CD4-positive, alpha-beta T cell treated with Interleukin-4 for 4 hours (primary cell): Measurements from ENCODE around the gene RAB11FIP3.

Source experiments
- DNase-seq: peaks from one replicate; pipeline ENCODE4 v3.0.0-alpha.2; 2020

RAB11FIP3 gene

DNA sequence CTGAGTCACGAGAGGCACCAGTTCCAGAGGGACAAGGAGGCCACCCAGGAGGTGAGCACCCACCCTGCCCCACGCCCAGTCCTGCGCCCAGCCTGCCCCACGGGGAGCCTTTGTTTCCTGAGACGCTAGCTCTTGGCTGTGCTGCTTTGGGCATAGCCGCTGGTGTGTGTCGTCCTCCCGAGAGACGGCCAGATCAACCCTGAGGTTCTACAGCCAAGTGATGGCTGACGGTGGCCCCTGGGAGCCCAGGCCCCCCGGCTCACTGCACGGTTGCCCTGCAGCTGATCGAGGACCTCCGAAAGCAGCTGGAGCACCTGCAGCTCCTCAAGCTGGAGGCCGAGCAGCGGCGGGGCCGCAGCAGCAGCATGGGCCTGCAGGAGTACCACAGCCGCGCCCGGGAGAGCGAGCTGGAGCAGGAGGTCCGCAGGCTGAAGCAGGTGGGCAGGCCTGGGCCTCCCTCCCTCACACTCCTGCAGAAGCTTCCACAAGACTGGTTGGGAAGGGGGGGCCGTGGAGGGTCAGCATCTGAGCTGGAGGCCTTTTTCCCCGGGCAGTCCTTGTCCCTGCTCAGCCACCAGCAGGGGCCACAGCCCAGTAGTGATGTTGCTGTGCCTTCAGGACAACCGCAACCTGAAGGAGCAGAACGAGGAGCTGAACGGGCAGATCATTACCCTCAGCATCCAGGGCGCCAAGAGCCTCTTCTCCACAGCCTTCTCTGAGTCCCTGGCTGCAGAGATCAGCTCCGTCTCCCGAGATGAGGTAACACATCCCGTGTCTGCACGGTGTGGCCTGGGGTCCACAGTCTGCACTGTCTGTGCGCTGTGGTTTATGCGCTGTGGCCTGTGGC lies 94.6 kb downstream of the RAB11FIP3 start:
- DNase-seq = no peak

DNA sequence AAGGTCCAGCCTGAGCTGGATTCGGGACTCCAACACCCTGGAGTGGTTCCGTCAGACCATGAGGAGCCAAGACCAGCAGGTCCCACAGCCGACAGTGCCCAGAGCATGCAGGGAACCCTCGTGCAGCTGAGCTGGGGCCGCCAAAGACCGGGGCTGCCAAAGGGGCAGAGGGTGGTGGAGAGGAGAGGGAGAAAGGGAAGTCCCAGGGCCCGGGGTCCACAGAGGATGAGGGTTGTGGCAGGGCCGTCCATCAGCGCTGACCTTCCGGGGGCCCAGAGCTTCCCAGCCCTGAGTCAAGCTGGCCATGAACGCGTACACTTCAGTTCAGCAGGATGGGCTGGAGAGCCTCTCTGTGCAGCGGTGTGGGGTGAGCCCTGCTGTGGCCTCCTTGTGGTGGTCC lies 95.4 kb downstream of the RAB11FIP3 start:
- no peak for DNase-seq

DNA sequence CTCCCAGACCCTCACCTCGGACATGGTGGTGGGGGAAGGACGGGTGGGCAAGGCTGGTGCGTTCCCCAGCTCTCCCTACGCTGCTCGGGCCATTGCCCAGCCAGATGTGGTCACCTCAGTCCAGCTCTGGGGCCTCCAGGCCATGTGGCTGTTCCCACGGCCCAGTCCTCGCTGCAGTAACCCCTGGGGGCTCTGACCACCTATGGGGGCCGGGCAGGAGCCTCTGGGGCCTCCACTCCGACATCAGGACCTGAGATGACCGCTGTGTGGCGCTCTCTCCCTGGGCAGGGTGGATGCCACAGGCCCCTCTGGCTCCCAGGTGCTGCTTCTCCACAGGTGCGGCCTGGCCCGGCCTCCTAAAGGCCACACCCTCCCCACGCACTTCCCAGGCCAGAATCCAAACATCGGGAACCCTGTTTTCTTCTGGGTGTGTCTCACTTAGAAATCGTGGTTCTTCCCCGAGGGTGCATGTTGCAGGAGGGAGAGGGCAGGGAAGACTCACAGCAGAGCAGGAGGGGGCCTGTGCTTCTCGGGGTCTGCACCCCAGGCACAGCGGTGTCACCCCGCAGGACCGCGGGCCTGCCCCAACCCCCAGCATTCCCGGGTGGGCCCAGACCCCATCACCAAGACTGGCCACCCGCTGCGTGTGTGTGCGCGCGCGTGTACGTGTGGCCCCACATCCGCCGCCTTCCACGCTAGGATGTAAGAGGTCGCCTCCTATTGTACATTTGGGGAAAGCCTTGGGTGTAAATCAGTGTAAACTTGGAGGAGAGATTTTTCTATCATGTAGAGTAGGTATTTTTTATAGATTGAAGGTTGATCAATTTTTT lies 96.1 kb downstream of the RAB11FIP3 start:
- DNase-seq = no peak

DNA sequence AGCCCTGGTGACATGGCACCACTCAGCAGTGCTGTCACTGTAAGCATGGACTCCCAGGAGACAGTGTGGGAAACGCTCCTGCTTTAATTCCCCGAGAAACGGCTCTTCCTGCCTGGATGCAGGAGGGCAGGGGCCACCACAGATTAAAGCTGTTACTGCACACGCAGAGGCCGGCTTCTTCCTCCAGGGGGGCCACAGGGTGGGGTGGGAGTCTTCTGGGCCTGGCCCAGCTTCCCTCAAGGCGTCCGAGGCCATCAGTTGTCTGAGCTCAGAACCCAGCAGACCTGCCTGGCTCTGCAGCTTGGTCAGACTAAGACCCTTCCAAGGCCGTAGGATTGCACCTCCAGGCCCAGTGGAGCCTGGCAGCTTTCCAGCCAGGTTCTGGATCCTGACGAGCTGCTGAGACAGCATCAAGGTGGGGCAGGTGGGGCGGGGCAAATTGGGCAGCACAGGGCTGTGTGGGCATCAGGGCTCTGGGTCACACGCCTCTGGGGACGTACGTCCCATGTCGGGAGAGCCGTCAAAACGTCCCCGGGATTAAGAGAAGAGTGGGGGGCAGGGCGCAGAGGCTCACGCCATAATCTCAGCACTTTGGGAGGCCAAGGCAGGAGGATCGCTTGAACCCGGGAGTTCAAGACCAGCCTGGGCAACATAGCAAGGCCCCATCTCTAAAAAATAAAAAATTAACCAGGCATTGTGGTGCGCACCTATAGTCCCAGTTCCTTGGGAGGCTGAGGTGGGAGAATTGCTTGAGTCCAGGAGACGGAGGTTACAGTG lies 97.1 kb downstream of the RAB11FIP3 start:
- DNase-seq = no peak

DNA sequence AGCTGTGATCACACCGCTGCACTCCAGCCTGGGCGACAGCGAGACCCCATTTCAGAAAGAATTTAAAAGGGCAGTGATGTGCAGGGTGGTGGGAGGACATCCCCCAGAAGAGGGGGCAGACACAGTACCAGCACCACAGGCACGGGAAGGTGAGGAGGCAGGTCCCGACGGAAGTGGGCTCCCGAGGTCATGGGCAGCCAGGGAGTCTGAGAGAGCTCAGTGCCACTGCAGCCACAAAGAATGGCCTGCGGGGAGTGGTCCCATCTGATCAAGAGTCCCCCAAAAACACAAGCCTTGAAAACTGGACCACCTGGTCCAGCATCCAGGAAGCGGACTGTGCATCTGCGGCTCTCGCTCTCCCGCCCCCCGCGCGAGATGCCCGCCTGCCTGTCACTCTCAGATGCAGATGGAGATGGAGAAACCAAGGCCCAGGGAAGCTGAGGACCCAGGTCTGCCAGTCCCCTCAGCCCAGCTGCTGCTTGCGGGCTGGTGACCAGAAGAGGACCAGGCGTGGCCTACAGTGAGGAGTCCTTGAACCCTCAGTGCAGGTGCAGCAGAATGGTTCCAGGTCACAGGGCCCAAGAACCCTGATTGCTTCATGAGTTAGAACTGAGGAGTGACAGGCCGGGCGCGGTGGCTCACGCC lies 97.8 kb downstream of the RAB11FIP3 start:
- no peak for DNase-seq

DNA sequence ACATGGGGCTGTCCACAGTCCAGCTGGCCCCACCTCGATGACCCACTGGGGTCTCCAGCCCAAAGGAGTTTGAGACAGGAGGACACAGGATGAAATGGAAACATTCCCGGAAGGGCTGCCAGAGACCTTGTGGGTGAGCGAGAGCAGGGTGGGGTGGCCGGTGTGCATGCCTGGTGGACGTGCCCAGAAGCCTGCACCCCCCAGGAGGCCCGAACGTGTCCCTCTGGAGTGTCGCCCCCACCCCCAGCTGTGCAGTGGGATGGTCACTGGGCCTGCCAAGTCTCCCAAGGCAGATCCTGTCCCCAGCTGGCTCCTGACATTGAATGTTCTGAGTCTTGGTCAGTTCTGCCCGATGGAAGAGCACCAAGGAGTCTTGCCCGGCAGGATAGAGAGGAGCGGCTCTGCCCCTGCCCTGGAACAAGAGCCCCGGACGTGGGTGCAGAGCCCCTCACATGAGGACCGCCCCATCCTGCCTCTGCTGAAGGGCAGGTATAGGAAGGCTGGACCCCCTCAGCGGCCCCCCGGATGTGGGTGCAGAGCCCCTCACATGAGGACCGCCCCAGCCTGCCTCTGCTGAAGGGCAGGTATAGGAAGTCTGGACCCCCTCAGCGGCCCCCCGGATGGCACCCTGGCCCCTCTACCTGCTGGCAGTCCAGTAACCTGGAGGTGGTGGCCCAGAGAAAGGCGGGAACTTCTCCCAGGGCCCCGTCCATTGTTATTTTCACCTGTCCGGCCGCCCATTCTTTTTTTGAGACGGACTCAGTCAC lies 99.0 kb downstream of the RAB11FIP3 start:
- DNase-seq = no peak

DNA sequence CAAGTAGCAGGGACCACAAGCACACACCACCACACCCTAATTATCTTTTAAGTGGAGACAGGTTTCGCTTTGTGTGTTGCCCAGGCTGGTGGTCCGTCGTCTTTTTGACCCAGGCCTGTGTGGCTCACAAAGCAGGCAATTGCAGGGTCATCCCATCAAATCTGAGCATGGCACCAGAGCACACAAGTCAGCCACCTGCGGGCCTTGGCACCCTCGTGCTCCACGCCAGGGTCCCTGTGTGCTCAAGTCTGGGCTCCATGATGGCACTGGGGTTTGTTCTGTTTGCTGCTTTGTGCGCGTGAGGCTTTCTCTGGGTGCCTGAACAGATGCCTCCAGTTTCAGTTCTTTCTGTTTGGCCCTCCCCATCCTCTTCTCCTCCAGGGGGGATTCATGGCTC lies 99.7 kb downstream of the RAB11FIP3 start:
- DNase-seq = no peak

DNA sequence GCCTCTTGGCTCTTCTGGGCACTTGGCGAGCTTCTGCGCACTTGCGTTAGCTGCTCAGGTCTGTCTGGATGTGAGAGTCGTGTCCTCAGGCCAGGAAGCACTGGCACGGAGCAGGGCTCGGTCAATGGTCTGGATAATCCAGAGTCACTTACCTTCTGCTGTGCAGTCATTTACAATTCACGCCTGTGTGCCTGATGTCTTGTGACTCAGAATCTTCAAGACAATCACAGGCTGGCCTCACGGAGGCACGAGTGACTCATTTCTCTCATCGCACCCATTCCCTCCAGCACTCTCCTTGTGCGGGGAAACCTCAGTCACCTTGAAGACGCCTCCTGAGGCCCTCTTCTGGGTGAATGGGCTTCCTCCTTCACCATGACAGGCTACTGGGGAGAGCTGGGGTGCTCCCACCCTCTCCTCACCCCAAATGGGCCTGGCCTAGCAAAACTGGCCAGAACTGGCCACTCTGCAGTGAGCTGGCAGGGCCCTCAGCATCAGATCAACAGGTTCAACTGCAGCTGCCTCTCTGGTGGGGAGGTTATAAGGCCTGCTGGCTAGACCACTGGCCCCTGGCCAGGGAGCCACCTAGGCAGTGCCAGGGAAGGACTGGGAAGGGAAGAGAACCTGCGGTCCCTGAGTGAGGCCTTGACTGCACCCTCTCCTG lies 100.2 kb downstream of the RAB11FIP3 start:
- DNase-seq = peak; percentile 74

DNA sequence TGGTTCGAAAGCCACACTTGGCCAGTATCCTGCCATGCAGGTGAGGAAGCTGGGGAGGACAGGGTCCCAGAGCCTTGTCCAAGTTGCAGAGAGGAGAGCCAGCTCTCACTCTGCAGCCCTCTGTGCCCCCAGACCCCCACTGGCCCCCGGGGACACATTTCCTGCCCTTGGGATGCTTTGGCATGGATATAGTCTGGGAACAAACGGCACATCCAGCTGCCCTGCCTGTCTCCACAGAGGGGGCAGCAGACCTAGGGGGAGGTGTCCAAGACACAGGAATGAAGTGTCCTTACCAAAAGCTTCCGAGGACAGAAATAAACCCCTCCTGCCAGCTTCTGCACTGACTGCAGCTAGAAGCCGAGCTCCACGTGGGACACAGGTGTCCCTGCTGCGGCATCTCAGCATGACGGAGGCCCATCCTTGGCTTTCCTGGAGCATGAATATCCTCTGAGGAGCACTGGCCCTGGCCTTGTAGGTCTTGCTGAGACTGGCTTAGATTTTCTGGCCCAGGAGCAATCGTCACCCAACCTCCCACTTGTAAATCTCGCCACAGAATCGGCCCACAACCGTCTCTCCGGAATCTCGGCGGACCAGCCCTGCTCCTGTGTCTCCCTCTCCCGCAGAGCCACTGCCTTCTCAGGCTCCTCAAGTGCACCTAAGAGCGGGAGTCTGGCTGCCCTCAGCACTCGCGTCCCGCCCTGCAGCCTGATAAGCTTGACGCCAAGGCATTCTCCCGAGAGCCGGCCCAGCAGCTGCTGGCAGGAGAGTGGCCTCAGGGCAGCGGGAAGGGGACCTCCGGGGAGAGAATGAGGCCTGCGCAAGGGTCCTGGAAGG lies 100.9 kb downstream of the RAB11FIP3 start:
- DNase-seq = no peak

DNA sequence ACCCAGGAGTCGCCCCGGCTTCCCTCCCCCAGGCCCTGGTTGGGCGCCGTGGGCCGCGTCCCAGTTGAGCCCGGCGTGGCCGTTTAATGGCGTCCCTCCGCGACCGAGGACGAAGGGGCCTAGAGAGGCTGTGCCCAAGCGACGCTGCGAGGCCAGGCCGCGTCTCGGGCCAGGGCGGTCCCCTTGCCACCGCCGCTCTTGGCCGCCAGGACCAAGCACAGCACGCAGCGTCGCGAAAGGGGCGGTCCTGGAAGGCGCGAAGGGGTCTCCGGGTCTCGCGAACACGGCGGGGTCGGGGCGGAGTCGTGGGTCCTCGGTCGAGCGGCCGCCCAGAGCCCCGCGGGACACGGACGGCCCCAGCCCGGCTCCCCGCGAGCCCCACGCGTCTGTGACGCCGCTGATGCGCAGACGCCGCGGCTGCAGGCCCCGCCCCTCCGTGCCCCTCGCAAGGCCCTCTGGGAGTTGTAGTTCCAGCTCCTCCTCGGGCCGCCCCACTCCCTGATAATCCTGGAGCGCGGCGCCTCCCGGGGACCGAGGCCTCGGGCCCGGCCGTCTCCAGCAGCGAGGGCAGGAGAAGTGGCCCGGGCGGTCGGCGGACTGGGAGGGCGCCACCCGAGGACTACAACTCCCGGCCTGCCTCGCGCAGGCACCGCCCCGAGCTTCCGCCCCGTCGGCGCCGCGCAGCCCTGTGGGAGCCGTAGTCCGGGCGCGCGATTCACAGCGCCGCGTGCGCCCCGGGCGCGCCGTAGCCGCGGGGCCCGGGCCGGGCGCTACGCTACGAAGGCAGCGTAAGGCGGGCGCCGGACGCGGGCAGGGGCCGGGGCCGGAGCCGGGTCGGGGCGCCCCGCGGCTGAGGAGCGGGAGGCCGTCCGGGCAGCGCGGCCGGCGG lies 101.8 kb downstream of the RAB11FIP3 start, which contains the start of gene CAPN15:
Gene CAPN15, plus strand, starts transcription at position 698 of the 889 bp plus-strand sequence. CDS start 19,127 bp downstream, outside the sequence.
- peak; percentile 73 for DNase-seq

DNA sequence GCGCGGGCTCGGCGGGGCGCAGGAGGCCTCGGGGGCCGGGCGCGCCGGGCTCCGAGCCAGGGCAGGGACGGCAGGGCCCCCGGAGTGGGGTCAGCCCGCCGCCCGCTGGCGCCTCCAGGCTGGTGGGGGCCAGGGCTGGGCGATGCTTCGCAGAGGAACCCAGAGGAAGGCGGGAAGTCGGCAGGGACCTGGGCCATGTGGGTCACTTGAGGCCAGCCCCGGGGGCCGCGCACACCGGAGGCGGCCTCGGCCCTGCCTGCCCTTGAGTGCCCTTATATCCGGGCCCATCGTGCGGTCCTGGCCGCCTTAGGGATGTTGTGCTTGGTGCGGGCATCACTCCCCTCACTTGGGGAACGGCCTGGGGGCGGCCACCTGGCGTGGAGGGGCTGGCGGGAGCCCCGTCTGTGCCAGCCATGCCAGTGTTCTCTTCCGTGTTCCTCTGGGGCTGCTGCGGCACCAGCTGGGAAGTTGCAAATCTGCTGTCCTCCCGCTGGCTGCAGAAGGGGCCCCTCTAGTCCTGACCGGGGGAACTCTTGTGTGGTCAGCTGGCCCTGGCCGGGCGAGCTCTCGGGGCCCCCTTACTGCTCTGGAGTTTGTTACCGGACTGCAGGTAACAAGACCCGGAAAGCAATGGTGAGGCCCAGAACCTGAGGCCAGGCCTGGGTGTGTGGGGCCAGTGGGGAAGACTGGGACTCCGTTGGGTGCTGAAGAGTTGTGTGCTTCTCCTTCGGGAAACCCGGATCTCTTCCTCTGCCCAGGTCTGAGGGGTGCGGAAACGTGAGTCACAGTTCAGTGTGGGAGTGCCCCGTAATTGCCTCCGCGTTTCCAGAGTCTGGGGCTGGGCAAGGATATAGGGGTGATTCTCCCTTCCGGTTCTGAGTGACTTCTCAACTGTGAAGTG lies 102.9 kb downstream of the RAB11FIP3 start:
- peak; percentile 36 for DNase-seq

DNA sequence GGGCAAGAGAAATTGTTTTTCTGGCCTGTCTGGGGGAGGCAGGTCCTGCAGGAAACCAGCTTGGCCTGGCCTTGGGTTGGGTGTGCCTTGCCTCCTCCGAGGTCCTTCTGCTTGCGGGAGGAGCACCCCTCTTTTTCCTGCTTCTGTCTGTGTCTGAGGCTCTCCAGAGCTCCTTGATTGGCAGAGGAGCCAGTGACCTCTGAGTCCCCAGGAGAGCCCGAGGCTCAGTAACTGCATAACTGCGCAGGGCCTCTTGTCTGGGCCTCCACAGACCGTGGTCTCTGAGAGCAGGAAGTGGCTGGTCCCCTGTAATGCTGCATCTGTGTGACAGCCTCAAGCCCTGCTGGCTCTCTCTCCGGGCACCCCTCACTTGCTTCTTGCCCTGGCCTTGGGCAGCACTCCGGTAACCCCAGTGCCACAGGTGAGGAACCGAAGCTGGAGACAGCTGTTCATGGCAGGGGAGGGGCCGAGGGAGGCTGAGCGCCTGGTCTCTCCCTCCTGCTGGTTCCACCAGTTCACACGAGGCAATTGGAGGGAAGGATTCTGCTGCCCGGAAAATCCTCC lies 103.6 kb downstream of the RAB11FIP3 start:
- peak; percentile 27 for DNase-seq

DNA sequence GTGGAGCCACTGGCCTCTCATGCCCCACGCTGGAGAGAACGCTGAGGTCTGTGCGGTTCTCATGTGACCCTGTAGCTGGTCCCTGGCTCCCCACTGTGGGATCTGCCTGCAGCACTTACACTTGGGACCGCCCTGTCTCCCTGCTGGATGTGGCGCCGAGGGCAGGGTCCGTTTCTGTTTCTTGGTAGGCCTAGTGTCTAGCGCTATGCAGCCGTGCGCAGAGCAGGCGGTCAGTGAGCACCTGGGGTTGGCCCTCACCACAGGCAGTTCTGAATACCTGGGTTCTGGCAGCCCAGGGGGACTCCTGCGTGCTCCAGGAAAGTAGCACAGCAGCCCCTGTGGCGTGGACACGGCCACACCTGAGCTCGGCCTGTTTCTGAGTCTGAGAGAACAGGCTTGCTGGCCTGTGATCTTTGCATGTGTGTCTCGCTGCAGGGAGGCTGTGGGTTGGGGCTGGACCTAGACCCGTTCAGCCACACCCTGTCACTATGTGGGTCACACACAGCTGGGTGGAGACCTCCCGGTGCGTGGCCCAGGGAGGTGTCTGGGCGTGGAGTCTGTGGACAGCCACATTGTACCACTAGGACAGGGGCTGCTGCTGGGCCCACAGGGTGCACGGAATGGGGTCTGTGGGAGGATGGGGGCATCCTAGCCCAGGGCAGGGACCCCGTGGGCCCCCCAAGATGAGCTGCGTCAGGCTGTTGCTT lies 104.8 kb downstream of the RAB11FIP3 start:
- no peak for DNase-seq

DNA sequence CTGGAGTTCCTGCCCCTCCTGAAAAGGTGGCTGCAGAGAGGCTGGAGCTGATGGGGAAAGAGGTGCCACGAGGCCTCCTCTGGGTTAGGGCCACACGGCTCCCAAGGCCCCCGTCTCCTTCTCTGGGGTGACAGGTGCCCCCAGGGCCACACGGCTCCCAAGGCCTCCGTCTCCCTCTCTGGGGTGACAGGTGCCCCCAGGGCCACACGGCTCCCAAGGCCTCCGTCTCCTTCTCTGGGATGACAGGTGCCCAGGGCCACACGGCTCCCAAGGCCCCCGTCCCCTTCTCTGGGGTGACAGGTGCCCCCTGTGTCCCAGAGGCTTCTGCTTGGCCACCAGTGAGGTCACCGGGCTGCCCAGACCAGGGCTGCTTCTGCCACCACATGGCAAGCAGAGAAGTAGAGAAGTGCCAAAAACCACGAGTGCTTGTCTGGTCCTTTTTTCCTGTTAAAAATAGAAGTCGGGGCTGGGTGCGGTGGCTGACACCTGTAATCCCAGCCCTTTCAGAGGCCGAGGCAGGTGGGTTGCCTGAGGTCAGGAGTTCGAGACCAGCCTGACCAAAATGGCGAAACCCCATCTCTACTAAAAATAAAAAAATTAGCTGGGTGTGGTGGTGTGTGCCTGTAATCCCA lies 106.2 kb downstream of the RAB11FIP3 start:
- no peak for DNase-seq

DNA sequence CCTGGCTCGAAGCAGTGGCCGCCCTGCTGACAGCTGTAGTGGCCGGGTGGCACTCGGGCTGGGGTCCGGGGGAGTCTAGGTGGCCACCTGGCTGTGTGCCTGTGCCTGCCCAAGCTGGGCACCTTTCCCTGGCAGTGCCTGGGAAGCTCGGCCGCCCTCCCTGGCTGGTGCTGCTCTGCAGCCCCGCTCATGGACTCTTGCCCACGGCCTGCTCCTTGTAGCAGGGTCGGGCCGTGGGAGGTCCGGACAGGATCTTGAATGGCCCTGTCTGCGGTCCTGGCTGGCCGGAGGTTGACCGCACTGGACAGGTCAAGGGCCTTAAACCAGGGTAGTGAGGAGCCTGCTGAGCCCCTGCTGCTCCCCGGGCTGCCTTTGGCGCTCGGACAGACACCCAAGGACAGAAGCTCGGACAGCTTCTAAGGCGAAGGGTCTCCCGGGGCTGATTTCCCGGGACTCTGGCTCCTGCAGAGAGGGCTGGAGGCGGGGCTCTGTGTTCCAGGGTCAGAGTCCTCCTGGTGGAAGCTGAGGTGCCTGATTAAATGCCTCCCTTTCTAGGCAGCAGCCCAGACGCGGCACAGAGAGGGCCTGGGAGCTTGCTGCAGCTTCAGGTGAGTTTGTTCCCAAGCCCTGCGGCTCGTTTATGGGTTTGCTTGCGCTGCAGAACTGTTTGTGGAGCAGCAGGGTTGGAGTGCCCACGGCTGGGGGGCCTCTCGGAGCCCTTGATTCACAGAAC lies 108.1 kb downstream of the RAB11FIP3 start:
- no peak for DNase-seq

DNA sequence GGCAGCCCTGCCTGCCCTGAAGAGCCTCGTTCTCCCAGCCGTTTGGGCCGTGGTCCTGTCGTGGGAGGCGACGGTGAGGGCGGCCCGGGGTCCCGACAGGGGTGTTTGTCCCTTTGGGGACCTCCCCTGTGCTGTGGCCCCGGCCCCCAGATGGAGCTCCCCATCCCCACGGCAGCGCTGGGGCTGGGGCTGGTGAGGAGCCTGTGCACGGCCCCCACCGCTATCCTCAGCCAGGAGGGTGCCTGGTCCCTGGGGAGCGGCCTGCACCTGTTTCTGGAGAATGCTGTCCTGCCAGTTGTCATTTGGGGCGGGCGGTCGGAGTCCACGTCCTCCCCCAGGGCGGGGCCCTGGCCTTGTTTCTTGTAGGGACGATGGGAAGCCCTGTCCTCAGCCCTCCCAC lies 108.7 kb downstream of the RAB11FIP3 start:
- no peak for DNase-seq
